Omental fat pad (tissue), 4 donors: Measurements from ENCODE around the gene CDH1. TPM values are rescaled to one million over a fixed set of nuclear protein-coding genes. Genes with fewer than 3 reads are reported as not detected.

ENCODE experiments used
- ATAC-seq: fragments of 150-250 bp; one replicate; pipeline ENCODE4 v1.9.1; 2016; ENCODE audit warnings: mild to moderate bottlenecking, moderate library complexity; ENCODE audit not compliant: low FRiP score
- DNase-seq: peaks from one replicate; pipeline ENCODE4 v3.0.0-alpha.2; 2019; ENCODE audit warnings: low spot score
- CTCF ChIP-seq, 3 donors: fragments of 450-650 bp; IDR thresholded peaks; one replicate each; pipeline ENCODE4 v1.5.1; 2016 to 2017; ENCODE audit warnings: antibody characterized with exemption in 3 of 3, mild to moderate bottlenecking in 3 of 3, moderate library complexity in 2 of 3
- total RNA-seq, 4 donors: library from RNA; depleted of rRNA; stranded (reverse); fragments of >200 nt; gene quantifications; one replicate each; pipeline ENCODE4 v1.1.0, GENCODE V29; 2016

The CDH1 gene
- total RNA-seq, 4 donors from 2014 or later = 1.8 to 18.7 (median 3.4) TPM; not detected in 1

GRCh38 chr16:68802190-68802589 lies 65.1 kb downstream of the CDH1 start:
- ATAC-seq = peak; percentile 91
- no peak for DNase-seq
- no peak for TF ChIP-seq CTCF (IDR thresholded peaks at IDR 0.05)

GRCh38 chr16:68806422-68806821 lies 69.3 kb downstream of the CDH1 start:
- no peak for ATAC-seq
- no peak for DNase-seq
- TF ChIP-seq CTCF (IDR thresholded peaks at IDR 0.05) = no peak

- ATAC-seq (no peak), DNase-seq (no peak)
- TF ChIP-seq CTCF (IDR thresholded peaks at IDR 0.05) = no peak
Measured at GRCh38 chr16:68806981-68807380, 69.9 kb downstream of the CDH1 start.

- DNase-seq = no peak
- TF ChIP-seq CTCF (IDR thresholded peaks at IDR 0.05) = no peak
- ATAC-seq = no peak
Measured at GRCh38 chr16:68814516-68814915, 77.4 kb downstream of the CDH1 start.

GRCh38 chr16:68823401-68824135 lies 86.5 kb downstream of the CDH1 start:
- no peak for TF ChIP-seq CTCF (IDR thresholded peaks at IDR 0.05)
- no peak for DNase-seq
- ATAC-seq = peak; percentile 72

- no peak for ATAC-seq
- no peak for DNase-seq
- TF ChIP-seq CTCF (IDR thresholded peaks at IDR 0.05) = no peak
Measured at GRCh38 chr16:68825427-68825826, 88.3 kb downstream of the CDH1 start.

- DNase-seq (no peak), ATAC-seq (no peak)
- TF ChIP-seq CTCF (IDR thresholded peaks at IDR 0.05) = no peak
Measured at GRCh38 chr16:68826652-68827051, 89.6 kb downstream of the CDH1 start.
